Cardiac septum (tissue), 1 donor: ENCODE measurements around the gene CYP51A1. TPM values are rescaled to one million over a fixed set of nuclear protein-coding genes. Genes with fewer than 3 reads are reported as not detected.
"Not testable (repeated sequence)": the region's sequence is repeated elsewhere in the genome, so short reads cannot be mapped to it uniquely, and the experiment has no call there.

Experiments
- DNase-seq: peaks from one replicate; pipeline ENCODE4 v3.0.0-alpha.2; 2020; ENCODE audit warnings: low spot score
- intact Hi-C: fragments of 100-400 bp; cut with DNase I; formaldehyde crosslinking; loops from one replicate; pipeline ENCODE4 v1.14.0; 2022
- total RNA-seq: library from RNA; stranded (reverse); fragmentation: NEBNext Ultra II Directional; extraction: Animal tissue kit (Norgen Biotek cat#: 25700); gene quantifications from one replicate; pipeline ENCODE4 v1.2.1, GENCODE V29; 2021
- donor health status: DM: no; HTN: no; CAD: no.

The CYP51A1 gene
- total RNA-seq, 1 donor from 2014 or later = 32.6 TPM

DNA sequence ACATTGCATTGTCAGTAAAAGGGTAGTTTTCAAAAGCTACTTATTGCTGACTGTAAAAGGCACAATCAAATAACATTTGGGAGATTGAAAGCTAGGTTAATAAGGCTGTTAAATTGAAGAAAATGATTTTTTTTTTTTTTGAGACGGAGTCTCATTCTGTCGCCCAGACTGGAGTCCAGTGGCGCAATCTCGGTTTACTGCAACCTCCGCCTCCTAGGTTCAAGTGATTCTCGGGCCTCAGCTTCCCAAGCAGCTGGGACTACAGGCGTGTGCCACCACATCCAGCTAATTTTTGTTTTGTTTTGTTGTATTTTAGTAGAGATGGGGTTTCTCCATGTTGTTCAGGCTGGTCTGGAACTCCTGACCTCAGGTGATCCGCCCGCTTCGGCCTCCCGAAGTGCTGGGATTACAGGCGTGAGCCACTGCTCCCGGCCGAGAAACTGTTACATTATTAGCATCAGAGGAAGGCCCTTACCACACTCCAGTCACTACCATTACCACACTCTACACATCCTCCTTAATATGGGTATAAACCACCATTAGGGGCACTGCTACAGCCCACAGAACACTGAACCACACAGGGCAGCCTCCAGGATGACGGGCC, 1.0 kb downstream of the CYP51A1 start:
- intact Hi-C loops = no loop called here
- DNase-seq = no peak

DNA sequence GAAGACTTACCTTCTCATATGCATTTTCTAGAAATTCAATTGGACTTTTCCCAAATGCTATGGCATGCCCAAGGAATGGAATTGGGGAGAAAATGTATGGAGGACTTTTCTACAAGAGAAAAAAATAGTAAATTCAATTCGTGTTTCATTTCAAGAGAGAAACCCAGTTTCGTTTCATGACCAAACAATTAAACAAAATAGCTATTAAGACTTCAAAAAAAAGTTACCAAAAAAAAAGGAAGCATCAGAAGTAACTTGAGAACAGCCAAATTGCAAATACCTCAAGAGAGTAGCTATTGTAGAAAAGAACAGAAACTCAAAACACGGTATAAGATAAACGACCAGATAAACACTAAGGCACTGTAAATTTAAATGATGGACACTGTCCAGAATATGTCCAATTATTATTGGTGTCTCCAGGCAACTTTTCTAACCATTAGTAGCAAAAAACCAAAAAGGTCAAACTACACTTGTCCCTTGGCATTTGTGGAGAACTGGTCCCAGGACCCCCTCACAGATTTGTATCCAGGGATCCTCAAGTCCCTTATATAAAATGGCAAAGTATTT, 2.4 kb downstream of the CYP51A1 start:
- intact Hi-C loops = no loop called here
- no peak for DNase-seq

DNA sequence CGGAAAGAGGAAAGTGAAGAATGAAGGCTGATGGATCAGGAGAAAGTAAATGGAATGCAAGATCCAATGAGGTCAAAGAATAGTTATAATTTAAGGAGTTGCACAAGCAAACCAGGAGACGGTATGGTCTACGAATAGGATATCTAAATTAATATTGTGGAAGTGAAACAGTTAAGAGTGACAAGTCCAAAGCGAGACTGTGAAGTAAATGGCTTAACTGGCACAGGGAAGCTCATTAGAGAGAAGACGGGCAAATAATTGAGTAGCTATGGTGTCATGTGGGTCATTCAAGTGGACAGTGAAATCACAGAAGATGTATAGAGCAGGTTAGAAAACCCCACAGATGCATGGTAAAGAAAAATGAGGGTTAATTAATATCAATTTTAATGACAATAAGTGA, 3.2 kb downstream of the CYP51A1 start:
- no peak for DNase-seq
- intact Hi-C loops = no loop called here

DNA sequence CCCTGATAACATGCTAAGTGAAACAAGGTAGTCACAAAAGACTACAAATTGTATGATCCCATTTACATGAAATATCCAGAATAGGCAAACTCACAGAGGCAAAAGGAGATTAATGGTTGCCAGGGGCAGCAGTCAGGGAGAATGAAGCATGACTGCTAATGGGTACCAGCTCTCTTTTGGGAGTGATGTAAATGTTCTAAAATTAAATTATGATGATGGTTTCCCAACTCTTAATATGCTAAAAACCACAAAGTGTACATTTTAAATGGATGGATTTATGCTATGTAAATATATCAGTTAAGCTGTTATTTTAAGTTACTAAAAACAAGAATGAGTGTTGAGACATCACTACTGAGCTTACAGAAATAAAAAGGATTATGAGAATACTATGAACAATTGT, 12.6 kb downstream of the CYP51A1 start:
- intact Hi-C loops = no loop called here
- DNase-seq = no peak

DNA sequence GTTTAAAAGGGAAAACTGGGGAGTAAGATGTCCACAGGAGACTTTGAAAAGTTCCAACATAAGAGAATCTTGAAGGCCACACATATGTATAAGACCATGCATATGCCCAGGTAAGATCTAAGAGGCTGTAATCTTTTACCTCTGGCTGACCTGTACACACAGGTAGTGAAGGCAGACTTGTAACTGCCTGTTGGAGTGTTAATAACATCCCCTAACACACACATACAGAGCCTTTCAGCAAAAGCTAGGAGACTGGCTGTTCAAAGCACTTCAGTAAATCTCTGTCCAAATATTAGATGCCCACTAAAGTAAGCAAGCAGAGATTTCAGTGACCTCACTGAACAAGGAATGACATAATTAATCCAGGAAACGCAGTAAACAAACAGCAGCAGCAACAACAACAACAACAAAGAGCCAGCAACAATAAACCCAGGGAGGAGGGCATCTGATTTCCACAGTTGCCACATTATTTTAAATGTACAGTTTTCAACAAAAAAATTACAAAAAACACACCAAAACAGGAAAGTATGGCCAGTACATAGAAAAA, 15.0 kb downstream of the CYP51A1 start:
- intact Hi-C loops = no loop called here
- DNase-seq = no peak

DNA sequence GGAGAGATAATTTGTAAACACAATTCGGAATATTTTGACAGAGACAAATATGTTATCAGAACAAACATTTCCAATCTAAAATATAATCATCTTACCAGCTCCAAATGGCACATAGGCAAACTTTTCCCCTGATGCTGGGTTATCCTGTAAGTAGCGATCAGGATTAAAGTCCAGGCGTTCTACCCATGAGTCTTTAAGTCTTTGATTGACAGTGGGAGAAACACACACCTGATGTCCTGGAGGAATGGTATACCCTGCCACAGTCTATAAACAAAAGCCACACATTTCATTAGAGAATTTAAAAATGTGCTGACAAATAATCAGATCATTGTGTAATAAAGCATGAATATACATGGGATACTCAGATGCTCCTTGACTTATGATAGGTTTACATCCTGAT, 17.3 kb downstream of the CYP51A1 start:
- intact Hi-C loops = no loop called here

DNA sequence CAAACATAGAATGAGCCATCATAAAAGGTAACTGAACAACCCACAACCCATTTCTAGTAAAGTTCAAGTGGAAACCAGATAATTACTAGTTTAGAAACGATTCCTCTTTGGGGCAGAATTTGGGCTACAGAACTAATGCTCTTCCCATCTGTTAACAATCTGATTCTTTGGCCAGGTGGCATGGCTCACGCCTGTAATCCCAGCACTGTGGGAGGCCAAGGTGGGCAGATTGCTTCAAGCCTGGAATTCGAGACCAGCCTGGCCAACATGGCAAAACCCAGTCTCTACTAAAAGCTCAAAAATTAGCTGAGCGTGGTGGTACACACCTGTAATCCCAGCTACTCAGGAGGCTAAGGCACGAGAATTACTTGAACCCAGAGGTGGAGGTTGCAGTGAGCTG, 18.5 kb downstream of the CYP51A1 start:
- intact Hi-C loops = no loop called here
- no peak for DNase-seq

More for the DNA sequence above, 17.3 kb downstream of the CYP51A1 start:
- no peak for DNase-seq

DNA sequence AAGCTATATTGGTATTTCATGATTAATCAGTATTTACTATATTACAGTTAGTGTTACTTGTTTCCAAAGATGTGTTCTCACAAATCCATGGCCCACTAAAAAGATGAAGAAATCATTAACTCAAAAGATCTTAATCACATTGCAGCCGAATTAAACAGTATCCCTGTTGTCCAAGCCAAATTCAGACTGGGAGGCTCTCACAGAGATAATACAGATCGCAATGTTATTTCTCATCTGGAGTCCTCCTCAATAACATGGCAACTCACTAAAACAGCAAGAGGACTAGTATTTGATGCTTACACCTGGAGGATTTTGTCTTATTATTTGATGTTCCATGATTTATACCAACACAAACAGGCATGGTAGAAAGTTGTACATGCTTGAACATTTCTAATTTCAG, 23.4 kb downstream of the CYP51A1 start:
- intact Hi-C loops = no loop called here
- no peak for DNase-seq

DNA sequence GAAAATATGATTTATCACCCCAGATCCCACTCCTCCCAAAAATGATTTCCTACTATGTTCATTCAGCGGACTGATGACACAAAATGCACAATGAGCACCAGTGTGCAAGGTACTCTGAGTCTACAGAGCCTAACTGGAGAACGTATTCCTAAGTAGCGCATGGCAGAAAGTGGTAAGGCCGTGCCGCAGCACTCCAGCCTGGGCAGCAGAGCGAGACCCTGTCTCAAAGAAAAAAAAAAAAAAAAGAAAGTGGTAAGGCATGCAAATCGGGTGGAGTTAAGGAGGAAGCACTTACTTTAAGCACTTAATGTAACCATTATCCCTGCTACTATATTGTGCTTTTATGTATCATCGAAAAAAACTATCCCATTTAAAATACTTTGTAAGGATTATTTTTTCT, 25.5 kb downstream of the CYP51A1 start:
- intact Hi-C loops = no loop called here
- DNase-seq = no peak

DNA sequence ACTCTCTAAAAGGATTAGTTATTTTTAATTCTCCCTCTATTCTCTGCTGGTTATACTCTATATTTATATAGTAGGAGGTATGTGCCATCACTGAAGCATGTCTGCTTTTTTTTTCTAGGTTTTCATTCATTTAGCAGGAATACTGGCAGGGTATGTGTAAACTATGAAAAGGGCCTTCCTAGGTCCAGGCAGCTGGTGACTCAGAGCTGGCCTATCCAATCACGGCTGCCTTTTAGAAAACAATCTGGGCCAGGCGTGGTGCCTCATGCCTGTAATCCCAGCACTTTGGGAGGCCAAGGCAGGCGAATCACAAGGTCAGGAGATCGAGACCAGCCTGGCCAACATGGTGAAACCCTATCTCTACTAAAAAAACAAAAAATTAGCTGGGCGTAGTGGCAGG, 31.4 kb downstream of the CYP51A1 start:
- intact Hi-C loops, DNase-seq: not testable (repeated sequence)

DNA sequence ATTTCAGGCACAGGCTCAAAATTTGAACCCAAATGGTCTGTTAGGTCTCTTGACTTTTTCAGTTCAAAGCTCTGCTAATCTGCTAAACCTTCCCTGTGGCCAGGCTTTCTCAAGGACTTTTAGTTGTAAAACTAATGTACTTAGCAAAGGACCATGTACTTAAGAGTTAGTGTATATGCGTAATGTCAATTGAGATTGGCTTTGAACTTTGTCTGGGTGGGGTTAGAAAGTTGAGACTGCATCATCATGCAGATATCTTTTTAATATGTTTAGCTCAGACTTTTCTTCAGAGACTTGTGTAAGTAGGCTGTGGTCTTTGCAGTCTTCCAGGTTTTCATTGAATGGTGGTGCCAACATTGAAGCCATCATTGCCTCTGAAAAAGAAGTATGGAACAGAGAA, 33.7 kb downstream of the CYP51A1 start:
- DNase-seq = no peak
- intact Hi-C loops = no loop called here

DNA sequence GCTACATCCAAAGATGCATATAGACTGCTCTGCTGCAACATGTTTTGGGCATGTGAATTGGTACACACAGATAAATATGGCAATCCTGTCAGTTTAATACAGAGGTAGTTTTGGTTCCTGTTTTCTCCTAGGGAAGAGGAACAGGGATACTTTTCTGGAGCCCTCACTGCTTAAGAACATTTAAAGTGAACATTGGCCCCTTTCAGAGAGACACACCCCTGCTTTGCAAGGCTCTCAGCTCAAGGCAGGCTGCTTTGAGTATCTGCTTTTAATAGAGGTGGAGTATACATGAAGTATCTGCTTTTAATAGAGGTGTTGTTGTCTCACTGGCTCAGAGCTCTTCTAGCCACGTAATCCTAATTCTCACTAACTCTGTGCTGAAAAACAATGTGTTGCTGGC, 38.9 kb downstream of the CYP51A1 start:
- intact Hi-C loops = no loop called here
- DNase-seq = no peak

DNA sequence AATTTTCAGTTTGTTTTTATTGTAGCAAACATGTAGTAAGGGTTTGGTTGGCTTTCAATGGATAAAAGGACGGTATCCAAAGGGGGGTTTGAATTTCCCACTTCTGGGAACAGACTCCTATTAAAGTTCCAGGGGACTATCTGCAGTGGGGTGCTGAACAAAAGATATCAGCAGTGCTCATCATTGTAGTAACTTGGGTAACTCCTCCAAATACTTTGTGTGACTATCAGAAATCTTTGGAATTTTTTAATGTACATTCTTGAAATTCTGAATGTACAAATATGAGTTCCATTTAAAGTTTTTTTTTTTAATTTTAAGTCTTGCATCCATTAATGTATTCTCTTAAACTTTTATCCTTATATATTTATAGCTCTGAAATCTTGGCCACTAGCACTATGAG, 42.1 kb downstream of the CYP51A1 start:
- intact Hi-C loops = no loop called here
- DNase-seq = no peak

DNA sequence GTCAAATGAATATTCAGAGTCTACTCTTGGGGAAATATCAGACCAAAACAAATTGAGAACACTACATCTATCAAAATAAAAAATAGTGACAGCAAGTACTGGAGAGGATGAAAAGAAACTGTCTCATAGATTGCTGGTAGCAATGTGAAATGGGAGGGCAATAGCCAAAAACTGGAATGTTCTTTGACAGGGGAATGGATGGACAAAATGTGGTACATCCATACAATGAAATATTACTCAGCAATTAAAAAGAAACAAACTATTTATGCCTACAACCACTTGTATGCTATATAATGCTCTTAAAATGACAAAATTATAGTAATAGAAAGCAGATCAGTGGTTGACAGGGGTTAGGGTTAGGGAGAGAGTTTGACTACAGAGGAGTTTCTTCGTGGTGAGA, 46.0 kb downstream of the CYP51A1 start:
- DNase-seq = no peak
- intact Hi-C loops = no loop called here

DNA sequence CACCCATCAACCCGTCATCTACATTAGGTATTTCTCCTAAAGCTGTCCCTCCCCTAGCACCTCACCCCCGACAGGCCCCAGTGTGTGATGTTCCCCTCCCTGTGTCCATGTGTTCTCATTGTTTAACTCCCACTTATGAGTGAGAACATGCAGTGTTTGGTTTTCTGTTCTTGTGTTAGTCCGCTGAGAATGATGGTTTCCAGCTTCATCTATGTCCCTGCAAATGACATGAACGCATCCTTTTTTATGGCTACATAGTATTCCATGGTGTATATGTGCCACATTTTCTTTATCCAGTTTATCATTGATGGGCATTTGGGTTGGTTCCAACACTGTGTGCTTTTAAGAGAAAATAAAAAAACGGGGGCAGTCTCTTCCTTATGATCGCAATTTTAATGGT, 50.4 kb downstream of the CYP51A1 start:
- DNase-seq, intact Hi-C loops: not testable (repeated sequence)

DNA sequence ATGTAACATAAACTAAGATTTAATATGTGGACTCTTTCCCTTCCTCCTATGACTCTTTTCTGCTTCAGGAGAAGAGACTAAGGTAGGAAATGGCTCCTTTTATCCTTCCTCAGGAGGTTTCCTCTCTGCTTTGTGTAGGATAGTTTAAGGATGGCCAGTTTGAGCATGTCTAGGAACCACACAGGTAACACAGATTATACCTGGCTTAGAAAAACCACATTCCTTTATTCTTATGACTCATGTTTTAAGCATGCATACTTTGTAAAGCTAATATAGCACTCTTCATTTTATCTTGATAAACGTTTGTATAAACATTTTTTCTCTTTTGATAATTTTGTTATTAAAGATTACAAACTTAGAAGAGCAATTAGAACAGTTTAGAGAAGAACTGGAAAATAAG, 57.8 kb downstream of the CYP51A1 start:
- intact Hi-C loops = no loop called here
- DNase-seq = no peak

DNA sequence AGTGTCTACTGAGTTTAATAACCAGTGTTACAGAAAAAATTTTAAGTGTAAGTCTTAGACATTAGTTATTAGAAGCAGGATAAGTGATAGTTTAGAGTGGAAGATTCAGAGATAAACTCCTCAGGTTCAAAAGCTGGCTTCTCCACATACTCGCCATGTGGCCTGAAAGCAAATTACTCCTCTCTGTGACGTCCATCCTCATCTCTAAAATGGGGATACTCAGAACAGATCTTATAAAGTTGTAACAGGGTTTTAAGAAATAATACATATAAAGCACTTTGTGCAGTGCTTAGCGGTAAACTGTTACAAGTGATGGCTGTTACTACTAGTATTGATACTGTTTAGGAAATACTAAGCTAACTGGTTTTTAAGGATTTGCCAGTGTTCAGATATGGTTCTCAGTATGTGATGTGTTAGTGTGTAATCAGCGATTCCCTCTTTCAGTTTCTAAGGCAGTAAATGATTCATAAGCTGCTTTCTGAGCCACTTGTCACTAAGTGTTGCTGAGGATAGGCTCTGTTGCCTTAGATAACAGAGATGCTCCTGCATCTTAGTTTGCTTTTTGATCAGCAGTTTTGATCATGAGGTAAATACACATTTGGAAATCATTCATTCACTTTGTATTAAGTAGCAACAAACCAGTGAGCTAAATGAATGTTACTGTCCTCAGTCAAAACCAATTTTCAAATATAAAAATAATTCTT, 58.7 kb downstream of the CYP51A1 start:
- DNase-seq = no peak
- intact Hi-C loops = no loop called here

DNA sequence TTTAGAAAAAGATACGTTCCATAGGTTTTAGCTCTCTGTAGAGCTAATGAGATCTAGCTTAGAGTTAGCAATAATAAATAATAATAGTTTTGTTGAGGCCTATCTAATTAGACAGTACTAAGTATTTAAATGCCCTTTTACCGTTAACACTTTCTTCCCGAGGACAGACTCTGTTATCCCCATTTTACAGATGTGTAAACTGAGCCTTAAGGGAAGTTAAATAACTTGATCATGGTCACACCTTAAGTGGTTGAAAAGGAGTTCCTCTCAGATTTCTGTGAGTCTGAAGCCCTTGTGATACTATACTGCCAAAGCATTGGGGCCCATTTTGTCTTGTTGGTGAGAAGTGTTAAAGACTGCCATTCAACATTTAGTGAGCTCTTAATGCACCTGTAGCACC, 61.6 kb downstream of the CYP51A1 start:
- DNase-seq = no peak
- intact Hi-C loops = no loop called here

DNA sequence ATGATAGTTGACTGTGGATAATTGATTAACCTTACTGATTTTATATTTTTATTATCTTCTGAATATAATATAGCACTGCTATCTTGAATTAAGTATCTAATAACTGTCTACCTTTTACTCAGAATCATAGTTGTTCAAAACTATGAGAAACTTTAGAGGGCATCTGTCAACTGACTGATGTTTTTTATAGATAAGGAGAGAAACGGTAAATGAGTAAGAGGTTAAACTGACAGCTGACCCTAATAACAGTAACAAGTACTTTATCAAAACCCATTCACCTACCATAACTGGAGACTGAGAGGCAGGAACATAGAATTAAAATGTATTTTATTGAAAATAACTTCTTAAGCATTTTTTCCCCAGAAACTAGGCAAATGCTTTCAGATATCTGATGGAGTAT, 62.2 kb downstream of the CYP51A1 start:
- no peak for DNase-seq
- intact Hi-C loops = no loop called here

DNA sequence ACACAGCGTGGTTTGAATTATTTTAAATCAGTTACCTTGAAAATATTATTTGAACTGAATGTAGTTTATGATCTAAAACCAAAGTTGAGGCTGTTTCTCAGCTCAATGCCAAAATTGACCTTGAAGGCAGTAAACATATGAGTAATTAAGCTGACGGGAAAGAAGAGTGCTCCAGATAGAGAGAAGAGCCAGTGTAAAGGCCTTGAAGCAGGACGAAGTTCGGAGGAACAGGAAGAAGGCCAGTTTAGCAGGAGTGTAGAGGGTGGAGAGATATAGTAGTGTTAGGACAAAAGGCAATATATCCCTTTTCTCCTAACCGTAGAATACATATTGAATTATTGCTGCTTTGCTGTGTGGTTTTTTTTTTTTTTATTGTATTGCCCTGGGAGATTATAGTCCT, 63.2 kb downstream of the CYP51A1 start:
- DNase-seq = no peak
- intact Hi-C loops = no loop called here

DNA sequence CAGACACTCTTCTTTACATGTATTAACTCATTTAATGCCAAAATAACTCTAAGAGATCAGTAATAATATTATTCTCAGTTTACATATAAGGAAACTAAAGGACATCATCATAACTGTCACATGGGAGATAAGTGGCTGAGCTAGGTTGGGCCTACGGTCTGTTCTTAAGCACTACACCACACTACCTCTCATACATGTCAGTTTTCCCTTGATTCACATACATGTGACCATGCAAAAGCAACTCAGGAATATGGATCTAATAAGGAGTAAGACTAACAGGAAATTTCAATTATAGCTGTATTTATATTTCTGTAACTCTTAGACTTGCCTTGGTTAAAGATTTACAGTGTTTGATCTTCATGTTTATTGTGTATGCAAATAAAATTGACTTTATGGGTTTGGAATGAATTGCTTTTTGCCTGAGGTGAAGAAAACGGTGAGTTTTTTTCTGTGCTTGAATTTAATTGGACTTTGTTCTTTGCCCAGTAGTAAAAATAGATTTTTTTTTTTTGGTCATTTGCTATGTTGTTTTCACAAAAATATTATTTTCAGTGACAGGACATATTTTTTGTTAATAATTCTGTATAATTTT, 69.7 kb downstream of the CYP51A1 start:
- no peak for DNase-seq
- intact Hi-C loops = no loop called here
